Astrocyte of the spinal cord (primary cell): Measurements from ENCODE around the gene RNASE7.

Experiments
- DNase-seq: peaks from one replicate; pipeline ENCODE4 v3.0.0; 2011; ENCODE audit warnings: low read depth, low spot score
- H3K4me3 ChIP-seq: 2 replicates; pipeline ENCODE4 v1.5.1; 2011; ENCODE audit warnings: low read depth, mild to moderate bottlenecking, low read length, moderate library complexity
- CTCF ChIP-seq: IDR thresholded peaks from 2 replicates; pipeline ENCODE4 v1.5.1; 2012; ENCODE audit warnings: low read depth, mild to moderate bottlenecking, low read length, inconsistent platforms
- in situ Hi-C: cut with HindIII; loops from 2 replicates; pipeline ENCODE4 v1.10.0; 2017; ENCODE audit warnings: low sequenced_read_pairs

RNASE7 gene

GRCh38 chr14:21084998-21085853 is 43.1 kb downstream of the RNASE7 start:
- no peak for TF ChIP-seq CTCF
- no peak overlapping the region for H3K4me3 ChIP-seq
- in situ Hi-C loops = no loop called here
- DNase-seq = peak; percentile 46

GRCh38 chr14:21086908-21087293 is 44.7 kb downstream of the RNASE7 start:
- DNase-seq = no peak
- TF ChIP-seq CTCF = no peak
- H3K4me3 ChIP-seq = no peak overlapping the region
- in situ Hi-C loops = no loop called here

DNA sequence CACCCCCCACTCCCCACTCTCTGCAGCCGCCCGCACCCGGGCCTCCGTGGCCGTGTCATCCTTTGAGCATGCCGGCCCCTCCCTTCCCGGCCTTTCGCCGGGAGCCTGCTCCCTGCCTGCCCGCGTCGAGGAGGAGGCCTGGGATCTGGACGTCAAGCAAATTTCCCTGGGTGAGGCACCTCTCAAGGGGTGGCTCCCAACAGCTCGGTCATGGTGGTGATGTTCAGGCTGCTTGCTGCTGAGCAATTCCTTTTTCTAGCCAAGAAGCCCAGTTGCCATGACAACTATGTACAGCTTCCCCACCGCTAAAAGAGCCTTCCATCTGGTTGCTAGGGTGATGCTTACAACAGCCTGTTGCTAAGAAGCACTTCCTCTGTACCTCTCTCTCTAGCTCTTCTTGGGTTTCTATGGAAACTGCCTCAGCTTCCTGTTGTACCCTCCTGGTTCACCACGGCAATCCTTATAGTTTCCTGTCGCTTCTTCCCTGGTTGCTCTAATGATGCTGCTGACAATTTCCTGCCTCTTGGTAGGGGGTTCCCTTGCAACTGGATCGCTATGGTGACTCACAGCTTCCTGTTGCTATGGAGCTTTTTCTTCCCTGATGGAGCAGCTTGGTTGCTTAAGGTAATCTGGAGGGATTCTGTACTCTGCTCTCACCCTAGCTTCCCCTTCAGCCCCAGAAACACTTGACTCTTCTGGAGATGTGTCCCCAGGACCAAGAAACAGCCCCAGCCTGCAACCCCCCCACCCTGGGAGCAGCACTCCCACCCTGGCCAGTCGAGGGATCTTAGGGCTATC is 45.3 kb downstream of the RNASE7 start:
- in situ Hi-C loops = no loop called here
- peak; percentile 97 for DNase-seq
- no peak overlapping the region for H3K4me3 ChIP-seq
- TF ChIP-seq CTCF = no peak

DNA sequence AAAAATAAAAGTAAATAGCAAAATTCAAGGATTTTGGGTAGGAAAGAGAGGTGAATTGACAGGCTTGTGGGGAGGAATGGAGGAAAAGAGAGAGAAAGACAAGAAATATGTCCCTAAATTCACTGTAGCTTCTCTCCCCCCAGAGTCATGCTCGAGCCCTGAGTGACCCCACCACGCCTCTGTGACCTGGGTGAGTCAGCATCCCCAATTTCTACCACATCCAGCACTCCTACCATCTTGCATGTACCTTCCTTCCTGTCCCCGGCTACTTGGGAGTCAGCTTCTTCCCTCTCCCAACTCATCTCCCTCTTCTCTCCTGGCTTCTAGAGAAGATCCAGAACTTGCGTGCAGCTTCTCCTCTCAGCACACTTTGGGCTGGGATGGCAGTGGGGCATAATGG is 46.5 kb downstream of the RNASE7 start:
- in situ Hi-C loops = no loop called here
- H3K4me3 ChIP-seq = no peak overlapping the region
- no peak for TF ChIP-seq CTCF
- DNase-seq = no peak

GRCh38 chr14:21089271-21089670 is 47.1 kb downstream of the RNASE7 start:
- TF ChIP-seq CTCF = no peak
- in situ Hi-C loops = no loop called here
- no peak overlapping the region for H3K4me3 ChIP-seq
- DNase-seq = no peak

DNA sequence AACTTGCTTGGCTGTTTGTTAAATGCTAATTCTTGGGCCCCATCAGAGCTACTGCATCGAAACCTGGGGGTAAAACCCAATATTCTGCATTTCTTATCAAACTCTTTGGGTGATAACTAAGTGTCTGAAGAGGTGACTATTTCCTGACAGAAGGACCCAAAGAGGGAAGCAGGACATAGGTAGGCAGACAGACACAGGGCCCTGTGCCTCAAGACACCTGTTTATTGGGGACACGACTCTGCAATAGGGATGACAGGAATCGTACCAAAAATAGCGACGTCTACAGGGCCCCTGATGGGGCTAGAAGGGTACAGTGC is 47.7 kb downstream of the RNASE7 start:
- in situ Hi-C loops = no loop called here
- TF ChIP-seq CTCF = no peak
- no peak overlapping the region for H3K4me3 ChIP-seq
- DNase-seq = no peak
